HG03354 (cell line): Measurements from ENCODE around the gene SFXN5.

Experiments
- ATAC-seq: cut with Tn5 transposase; IDR thresholded peaks from one replicate; pipeline ENCODE4 v1.9.1; 2021; ENCODE audit warnings: mild to moderate bottlenecking; ENCODE audit not compliant: unreplicated experiment, poor library complexity, severe bottlenecking

Gene SFXN5

GRCh38 chr2:72951303-72952095 is 120.0 kb downstream of the SFXN5 start:
- ATAC-seq = no peak

GRCh38 chr2:72950558-72951255 is 120.8 kb downstream of the SFXN5 start:
- ATAC-seq = no peak

GRCh38 chr2:72949642-72950041 is 121.9 kb downstream of the SFXN5 start:
- ATAC-seq = no peak

GRCh38 chr2:72949045-72949444 is 122.5 kb downstream of the SFXN5 start:
- no peak for ATAC-seq

- no peak for ATAC-seq
Measured at GRCh38 chr2:72947952-72948830, 123.3 kb downstream of the SFXN5 start.

- ATAC-seq = no peak
Measured at GRCh38 chr2:72946466-72946865, 125.0 kb downstream of the SFXN5 start.

- ATAC-seq = no peak
Measured at GRCh38 chr2:72945450-72946019, 126.0 kb downstream of the SFXN5 start.

GRCh38 chr2:72944804-72945449 is 126.6 kb downstream of the SFXN5 start:
- no peak for ATAC-seq

GRCh38 chr2:72943540-72944395 is 127.7 kb downstream of the SFXN5 start:
- ATAC-seq = no peak

- no peak for ATAC-seq
Measured at GRCh38 chr2:72942881-72943418, 128.6 kb downstream of the SFXN5 start.

- ATAC-seq = no peak
Measured at GRCh38 chr2:72942293-72942692, 129.2 kb downstream of the SFXN5 start.

- no peak for ATAC-seq
Measured at GRCh38 chr2:72940786-72941185, 130.7 kb downstream of the SFXN5 start.

- no peak for ATAC-seq
Measured at GRCh38 chr2:72940361-72940760, 131.2 kb downstream of the SFXN5 start.

- no peak for ATAC-seq
Measured at GRCh38 chr2:72938455-72938854, 133.1 kb downstream of the SFXN5 start.

GRCh38 chr2:72937356-72937669 is 134.2 kb downstream of the SFXN5 start:
- ATAC-seq = no peak

GRCh38 chr2:72936660-72937355 is 134.7 kb downstream of the SFXN5 start:
- no peak for ATAC-seq

GRCh38 chr2:72935611-72935957 is 135.9 kb downstream of the SFXN5 start:
- no peak for ATAC-seq
